ENCODE results near the gene CERKL. TPM values are rescaled to one million over a fixed set of nuclear protein-coding genes. Genes with fewer than 3 reads are reported as not detected.

The CERKL gene
- total and polyA plus RNA-seq, 2 of the 13 experiments (the other 11 are each of a cell fraction or from before 2014, with no cell fraction given) = not detected

DNA sequence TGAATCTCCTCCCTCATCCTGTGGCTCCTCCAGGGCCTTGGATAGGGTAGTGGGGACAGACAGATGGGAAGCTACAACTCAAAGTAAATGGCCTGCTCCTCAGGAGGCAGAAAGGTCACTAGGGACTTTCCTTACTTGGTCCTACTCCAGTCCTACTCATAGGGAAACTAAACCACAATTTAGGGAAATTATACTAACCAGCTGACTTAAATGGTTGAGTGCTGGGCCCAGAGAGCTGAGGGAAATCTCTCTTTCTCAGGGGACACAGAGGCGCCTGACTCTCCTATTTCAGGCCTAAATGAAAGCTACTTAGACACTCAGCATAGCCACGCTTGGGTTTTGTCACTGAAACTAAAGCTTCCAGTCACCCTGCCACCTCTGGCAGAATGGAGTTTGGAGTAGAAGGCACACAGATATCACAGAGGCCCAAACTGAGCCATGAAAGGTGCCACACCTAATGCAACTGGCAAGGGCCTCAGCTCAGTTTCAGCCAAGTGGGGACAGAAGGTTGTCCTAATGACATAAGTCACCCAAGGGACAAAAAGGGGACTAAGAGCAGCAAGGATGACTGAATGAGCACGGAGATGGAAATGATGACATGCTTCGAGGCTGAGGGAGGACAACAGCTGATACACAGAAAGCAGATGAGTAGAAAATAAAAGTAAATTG is 24.0 kb downstream of the CERKL start:
- in situ Hi-C loops (cut with HindIII; ENCODE audit: extremely low pct_ligation_motif_present, low pct_unique_long_range_greater_than_20kb) = no loop called here
- BruUV-seq (replicated peaks) = no TSS peak
- no peaks in the 10 kb centered on the region for H4K20me1 ChIP-seq (ENCODE audit: insufficient read depth, low read length)
- H3K9ac ChIP-seq (ENCODE audit: insufficient read depth, low read depth, low read length) = no peak overlapping the region
- no peak for FAIRE-seq
- H2AFZ ChIP-seq (ENCODE audit: low read length) = no peak overlapping the region
- H3K36me3 ChIP-seq (replicated peaks in 1 of 2; ENCODE audit: control insufficient read depth in 1 of 2, insufficient read depth in 2 of 2, low read length in 2 of 2) = no peaks in the 10 kb centered on the region
- ChIA-PET POLR2A (no interaction called here), CTCF (ENCODE audit: low intra/inter-chr PET ratio, low total read pairs) (no interaction called here)
- H3K4me1 ChIP-seq (ENCODE audit: insufficient read depth, low read length) = no peaks in the 10 kb centered on the region
- WGBS (ENCODE audit: low lambda C conversion rate) = 12% methylated on average over 4 of the region's 4 CpGs
- no peaks in the 10 kb centered on the region for H3K9me3 ChIP-seq (ENCODE audit: low read length)
- no peak for ATAC-seq
- no peak overlapping the region for H3K27ac ChIP-seq (ENCODE audit: extremely low read length, insufficient read depth, low read length)
- intact Hi-C loops (cut with micrococcal nuclease; ENCODE audit: unreplicated experiment) = no loop called here
- no peak overlapping the region for H3K4me3 ChIP-seq (replicated peaks in 1 of 3; ENCODE audit: insufficient read depth in 1 of 3, low read depth in 2 of 3, low read length in 3 of 3)
- H3K4me2 ChIP-seq (ENCODE audit: low read depth, low read length) = no peak overlapping the region
- TF ChIP-seq, protein P1, sequence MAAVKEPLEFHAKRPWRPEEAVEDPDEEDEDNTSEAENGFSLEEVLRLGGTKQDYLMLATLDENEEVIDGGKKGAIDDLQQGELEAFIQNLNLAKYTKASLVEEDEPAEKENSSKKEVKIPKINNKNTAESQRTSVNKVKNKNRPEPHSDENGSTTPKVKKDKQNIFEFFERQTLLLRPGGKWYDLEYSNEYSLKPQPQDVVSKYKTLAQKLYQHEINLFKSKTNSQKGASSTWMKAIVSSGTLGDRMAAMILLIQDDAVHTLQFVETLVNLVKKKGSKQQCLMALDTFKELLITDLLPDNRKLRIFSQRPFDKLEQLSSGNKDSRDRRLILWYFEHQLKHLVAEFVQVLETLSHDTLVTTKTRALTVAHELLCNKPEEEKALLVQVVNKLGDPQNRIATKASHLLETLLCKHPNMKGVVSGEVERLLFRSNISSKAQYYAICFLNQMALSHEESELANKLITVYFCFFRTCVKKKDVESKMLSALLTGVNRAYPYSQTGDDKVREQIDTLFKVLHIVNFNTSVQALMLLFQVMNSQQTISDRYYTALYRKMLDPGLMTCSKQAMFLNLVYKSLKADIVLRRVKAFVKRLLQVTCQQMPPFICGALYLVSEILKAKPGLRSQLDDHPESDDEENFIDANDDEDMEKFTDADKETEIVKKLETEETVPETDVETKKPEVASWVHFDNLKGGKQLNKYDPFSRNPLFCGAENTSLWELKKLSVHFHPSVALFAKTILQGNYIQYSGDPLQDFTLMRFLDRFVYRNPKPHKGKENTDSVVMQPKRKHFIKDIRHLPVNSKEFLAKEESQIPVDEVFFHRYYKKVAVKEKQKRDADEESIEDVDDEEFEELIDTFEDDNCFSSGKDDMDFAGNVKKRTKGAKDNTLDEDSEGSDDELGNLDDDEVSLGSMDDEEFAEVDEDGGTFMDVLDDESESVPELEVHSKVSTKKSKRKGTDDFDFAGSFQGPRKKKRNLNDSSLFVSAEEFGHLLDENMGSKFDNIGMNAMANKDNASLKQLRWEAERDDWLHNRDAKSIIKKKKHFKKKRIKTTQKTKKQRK (IDR thresholded peaks at IDR 0.05; ENCODE audit: low read length) = no peak
- TF ChIP-seq, protein P2, sequence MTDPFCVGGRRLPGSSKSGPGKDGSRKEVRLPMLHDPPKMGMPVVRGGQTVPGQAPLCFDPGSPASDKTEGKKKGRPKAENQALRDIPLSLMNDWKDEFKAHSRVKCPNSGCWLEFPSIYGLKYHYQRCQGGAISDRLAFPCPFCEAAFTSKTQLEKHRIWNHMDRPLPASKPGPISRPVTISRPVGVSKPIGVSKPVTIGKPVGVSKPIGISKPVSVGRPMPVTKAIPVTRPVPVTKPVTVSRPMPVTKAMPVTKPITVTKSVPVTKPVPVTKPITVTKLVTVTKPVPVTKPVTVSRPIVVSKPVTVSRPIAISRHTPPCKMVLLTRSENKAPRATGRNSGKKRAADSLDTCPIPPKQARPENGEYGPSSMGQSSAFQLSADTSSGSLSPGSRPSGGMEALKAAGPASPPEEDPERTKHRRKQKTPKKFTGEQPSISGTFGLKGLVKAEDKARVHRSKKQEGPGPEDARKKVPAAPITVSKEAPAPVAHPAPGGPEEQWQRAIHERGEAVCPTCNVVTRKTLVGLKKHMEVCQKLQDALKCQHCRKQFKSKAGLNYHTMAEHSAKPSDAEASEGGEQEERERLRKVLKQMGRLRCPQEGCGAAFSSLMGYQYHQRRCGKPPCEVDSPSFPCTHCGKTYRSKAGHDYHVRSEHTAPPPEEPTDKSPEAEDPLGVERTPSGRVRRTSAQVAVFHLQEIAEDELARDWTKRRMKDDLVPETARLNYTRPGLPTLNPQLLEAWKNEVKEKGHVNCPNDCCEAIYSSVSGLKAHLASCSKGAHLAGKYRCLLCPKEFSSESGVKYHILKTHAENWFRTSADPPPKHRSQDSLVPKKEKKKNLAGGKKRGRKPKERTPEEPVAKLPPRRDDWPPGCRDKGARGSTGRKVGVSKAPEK (CRISPR knock-in tag; IDR thresholded peaks at IDR 0.05; ENCODE audit: borderline replicate concordance) = no peak
- TF ChIP-seq ZNF44 (CRISPR knock-in tag; IDR thresholded peaks at IDR 0.05) (no peak), ZNF547 (CRISPR knock-in tag; IDR thresholded peaks at IDR 0.05) (no peak), KDM3A (CRISPR knock-in tag; IDR thresholded peaks at IDR 0.05; ENCODE audit: low read depth) (no peak), PHF21A (CRISPR knock-in tag; IDR thresholded peaks at IDR 0.05) (no peak), XRCC5 (optimal IDR thresholded peaks at IDR 0.05; ENCODE audit: low read length) (no peak)
- TF ChIP-seq, protein P3, sequence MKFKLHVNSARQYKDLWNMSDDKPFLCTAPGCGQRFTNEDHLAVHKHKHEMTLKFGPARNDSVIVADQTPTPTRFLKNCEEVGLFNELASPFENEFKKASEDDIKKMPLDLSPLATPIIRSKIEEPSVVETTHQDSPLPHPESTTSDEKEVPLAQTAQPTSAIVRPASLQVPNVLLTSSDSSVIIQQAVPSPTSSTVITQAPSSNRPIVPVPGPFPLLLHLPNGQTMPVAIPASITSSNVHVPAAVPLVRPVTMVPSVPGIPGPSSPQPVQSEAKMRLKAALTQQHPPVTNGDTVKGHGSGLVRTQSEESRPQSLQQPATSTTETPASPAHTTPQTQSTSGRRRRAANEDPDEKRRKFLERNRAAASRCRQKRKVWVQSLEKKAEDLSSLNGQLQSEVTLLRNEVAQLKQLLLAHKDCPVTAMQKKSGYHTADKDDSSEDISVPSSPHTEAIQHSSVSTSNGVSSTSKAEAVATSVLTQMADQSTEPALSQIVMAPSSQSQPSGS (CRISPR knock-in tag; IDR thresholded peaks at IDR 0.05) = no peak
- TF ChIP-seq, protein P4, sequence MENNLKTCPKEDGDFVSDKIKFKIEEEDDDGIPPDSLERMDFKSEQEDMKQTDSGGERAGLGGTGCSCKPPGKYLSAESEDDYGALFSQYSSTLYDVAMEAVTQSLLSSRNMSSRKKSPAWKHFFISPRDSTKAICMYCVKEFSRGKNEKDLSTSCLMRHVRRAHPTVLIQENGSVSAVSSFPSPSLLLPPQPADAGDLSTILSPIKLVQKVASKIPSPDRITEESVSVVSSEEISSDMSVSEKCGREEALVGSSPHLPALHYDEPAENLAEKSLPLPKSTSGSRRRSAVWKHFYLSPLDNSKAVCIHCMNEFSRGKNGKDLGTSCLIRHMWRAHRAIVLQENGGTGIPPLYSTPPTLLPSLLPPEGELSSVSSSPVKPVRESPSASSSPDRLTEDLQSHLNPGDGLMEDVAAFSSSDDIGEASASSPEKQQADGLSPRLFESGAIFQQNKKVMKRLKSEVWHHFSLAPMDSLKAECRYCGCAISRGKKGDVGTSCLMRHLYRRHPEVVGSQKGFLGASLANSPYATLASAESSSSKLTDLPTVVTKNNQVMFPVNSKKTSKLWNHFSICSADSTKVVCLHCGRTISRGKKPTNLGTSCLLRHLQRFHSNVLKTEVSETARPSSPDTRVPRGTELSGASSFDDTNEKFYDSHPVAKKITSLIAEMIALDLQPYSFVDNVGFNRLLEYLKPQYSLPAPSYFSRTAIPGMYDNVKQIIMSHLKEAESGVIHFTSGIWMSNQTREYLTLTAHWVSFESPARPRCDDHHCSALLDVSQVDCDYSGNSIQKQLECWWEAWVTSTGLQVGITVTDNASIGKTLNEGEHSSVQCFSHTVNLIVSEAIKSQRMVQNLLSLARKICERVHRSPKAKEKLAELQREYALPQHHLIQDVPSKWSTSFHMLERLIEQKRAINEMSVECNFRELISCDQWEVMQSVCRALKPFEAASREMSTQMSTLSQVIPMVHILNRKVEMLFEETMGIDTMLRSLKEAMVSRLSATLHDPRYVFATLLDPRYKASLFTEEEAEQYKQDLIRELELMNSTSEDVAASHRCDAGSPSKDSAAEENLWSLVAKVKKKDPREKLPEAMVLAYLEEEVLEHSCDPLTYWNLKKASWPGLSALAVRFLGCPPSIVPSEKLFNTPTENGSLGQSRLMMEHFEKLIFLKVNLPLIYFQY (CRISPR knock-in tag; IDR thresholded peaks at IDR 0.05; ENCODE audit: borderline replicate concordance) = no peak
- TF ChIP-seq, protein P5, sequence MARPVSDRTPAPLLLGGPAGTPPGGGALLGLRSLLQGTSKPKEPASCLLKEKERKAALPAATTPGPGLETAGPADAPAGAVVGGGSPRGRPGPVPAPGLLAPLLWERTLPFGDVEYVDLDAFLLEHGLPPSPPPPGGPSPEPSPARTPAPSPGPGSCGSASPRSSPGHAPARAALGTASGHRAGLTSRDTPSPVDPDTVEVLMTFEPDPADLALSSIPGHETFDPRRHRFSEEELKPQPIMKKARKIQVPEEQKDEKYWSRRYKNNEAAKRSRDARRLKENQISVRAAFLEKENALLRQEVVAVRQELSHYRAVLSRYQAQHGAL (CRISPR knock-in tag; IDR thresholded peaks at IDR 0.05; ENCODE audit: not compliant biosample characterization) = no peak
- H3K27me3 ChIP-seq (ENCODE audit: control insufficient read depth in 1 of 2, insufficient read depth in 2 of 2, low read length in 2 of 2) = no peaks in the 10 kb centered on the region
- no peak for DNase-seq (ENCODE audit: low spot score)
- no peaks in the 10 kb centered on the region for H3K79me2 ChIP-seq (ENCODE audit: insufficient read depth, low read length)
